KOPT-K1 (cell line): Measurements from ENCODE around the gene ECE2.
"Not testable (repeated sequence)": the region's sequence is repeated elsewhere in the genome, so short reads cannot be mapped to it uniquely, and the experiment has no call there.

Source experiments
- H3K27ac ChIP-seq: fragments of 200-600 bp; sonication (generic); 2 replicates; pipeline ENCODE4 v1.5.1; 2016; ENCODE audit warnings: antibody characterized with exemption, mild to moderate bottlenecking, low read depth, low read length; ENCODE audit not compliant: poor library complexity, severe bottlenecking
- H3K36me3 ChIP-seq: fragments of 200-600 bp; sonication (generic); 2 replicates; pipeline ENCODE4 v1.5.1; 2017; ENCODE audit warnings: antibody characterized with exemption, mild to moderate bottlenecking, low read length, moderate library complexity; ENCODE audit not compliant: insufficient read depth
- H3K9me3 ChIP-seq: fragments of 200-600 bp; sonication (generic); 2 replicates; pipeline ENCODE4 v1.5.1; 2017; ENCODE audit warnings: antibody characterized with exemption, low read length, mild to moderate bottlenecking; ENCODE audit not compliant: insufficient read depth, poor library complexity, severe bottlenecking

Gene ECE2

DNA sequence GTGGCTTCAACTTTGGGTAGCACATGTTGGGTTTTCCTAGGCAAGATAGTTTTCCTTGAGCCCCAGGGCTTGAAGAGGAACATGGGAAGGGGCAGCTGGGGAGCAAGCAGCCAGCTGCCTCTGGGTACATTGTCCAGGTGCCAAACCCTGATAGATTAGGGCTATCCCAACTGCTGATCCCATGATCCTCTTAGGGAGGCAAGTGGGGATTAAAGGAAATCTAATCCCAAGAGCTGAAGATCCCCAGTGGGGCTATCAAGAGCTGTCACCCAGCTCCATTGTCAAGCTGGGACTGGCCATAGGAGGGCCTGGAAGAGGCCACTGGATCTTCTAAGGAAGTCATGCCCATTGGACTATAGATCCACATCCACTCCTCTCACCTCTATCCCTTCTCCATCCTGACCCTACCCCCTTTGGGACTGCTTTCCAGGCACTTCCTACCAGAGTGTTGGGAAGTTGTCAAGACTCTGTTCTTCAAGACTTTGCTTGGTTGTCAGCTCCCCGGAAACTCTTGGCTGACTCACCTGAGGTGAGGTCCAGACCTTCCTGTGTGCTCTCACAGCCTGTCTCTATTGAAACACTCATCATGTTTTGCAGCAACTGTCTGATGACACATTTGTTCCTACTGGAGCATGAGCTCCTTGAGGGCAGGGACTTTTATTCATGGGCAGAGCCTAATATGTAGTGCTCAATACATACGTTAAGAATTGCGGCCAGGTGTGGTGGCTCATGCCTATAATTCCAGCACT, 20.4 kb upstream of the ECE2 start:
- no peaks in the 10 kb centered on the region for H3K36me3 ChIP-seq
- no peak overlapping the region for H3K27ac ChIP-seq
- no peaks in the 10 kb centered on the region for H3K9me3 ChIP-seq

DNA sequence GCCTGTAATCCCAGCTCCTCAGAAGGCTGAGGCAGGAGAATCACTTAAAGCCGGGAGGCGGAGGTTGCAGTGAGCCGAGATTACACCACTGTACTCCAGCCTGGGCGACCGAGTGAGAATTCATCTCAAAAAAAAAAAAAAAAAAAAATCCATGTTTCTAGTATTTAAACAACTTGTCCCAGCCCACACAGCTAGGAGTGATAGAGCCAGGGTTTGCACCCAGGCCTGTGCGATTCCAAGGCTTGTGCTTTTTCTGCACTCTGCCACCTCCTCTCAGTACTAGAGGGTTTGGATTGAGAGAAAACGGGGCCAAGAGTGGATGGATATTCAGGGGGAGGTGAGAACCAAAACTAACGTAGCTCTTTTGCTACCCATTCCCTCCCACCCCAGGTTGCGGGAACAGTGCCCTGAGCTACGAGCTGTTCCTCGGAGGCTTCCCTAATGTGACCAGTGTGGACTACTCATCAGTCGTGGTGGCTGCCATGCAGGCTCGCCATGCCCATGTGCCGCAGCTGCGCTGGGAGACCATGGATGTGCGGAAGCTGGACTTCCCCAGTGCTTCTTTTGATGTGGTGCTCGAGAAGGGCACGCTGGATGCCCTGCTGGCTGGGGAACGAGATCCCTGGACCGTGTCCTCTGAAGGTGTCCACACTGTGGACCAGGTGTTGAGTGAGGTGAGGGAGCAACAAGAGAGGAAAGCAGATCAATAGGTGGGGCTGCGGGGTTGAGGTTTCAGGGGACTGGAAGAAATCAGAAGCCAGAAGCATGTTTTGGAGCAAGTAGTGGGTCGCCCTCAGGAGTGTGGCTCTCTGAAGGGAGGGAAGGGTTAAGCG, 18.5 kb upstream of the ECE2 start:
- Histone ChIP-seq H3K36me3 (no peaks in the 10 kb centered on the region), H3K27ac (no peak overlapping the region), H3K9me3 (no peaks in the 10 kb centered on the region)

DNA sequence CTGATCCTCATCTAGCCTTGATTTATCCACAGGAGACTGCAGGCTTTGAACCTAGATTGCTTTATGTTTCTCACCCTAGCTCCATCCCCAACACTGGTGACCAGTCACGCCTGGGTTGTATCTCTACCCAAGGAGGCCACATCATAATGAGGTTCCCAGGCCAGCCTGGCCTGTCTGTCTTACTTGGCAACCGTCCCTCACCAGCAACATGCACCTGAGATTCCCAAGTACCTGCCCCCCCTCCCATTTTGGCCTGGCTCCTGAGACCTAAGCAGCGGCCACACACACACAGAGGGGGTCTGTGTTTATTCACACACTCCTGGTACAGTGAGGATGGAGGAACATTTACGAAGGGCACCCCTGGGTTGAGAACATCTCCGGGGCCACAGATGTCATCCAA, 16.9 kb upstream of the ECE2 start:
- H3K9me3 ChIP-seq, result no peaks in the 10 kb centered on the region
- no peaks in the 10 kb centered on the region for H3K36me3 ChIP-seq
- no peak overlapping the region for H3K27ac ChIP-seq

DNA sequence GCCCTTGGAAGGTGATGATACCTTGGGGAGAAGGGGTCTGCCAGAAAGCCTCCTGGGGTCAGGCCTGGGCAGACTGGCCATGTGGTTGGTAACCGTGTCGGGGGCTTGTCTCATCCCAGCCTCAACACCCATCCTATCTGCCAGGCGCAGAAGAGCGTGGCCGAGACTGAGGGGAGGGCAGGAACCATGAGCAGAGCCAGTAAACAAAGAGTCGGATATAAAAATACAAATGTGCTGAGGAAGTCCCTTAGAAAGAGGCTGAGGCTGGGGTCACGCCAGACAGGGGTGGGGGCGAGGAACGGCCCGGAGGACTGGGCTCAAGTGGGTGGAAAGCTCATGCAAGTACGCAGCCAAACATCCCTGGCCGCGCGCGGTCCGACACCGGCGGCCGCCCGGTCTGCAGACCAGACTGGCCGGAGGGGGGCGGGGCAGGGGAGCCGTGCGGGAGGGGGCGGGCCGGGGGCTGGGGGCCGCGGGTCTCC, 16.4 kb upstream of the ECE2 start:
- no peaks in the 10 kb centered on the region for H3K9me3 ChIP-seq
- no peak overlapping the region for H3K27ac ChIP-seq

DNA sequence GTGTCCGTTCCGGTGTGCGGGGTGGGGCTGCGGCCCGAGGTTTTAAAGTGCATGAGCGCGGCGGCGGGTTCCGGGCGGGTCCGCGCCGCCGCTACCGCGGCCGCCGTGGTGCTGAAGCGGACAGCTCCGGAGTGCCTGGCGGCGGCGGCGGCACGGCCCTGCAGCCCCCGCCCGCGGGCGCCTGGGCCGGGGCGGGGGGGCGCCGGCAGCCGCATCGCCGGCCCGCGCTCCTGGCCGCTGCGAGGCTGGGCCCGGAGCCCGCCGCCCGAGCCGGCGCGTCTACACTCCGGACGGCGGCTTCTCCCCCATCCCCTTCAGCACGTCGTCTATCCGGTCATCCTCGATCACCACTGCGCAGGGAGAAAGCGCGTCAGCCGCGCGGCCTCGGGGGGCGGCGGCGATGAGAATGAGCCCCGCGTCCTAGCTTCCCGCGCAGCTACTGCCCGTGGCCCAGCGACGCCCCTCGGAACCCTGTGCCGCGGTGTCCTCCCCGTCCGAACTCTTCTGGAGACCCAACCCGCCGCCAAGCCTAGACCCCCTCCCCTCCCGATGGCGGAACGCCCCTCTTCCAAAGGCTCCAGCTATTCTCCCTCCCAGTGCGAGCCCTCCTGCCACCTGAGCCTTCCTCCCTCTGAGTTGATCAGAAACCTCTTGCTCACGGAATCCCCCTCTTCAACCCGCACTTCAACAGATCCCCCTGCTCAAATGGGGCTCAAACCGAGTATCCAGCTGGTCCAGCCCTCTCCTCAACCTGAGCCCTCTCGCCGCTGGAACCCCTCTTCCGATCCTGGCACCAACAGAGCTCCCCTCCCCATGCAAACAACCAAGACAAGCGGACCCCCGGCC, 15.7 kb upstream of the ECE2 start:
- Histone ChIP-seq H3K9me3 (no peaks in the 10 kb centered on the region), H3K27ac (no peak overlapping the region), H3K36me3 (no peaks in the 10 kb centered on the region)

More for the DNA sequence above, 16.4 kb upstream of the ECE2 start:
- no peaks in the 10 kb centered on the region for H3K36me3 ChIP-seq

DNA sequence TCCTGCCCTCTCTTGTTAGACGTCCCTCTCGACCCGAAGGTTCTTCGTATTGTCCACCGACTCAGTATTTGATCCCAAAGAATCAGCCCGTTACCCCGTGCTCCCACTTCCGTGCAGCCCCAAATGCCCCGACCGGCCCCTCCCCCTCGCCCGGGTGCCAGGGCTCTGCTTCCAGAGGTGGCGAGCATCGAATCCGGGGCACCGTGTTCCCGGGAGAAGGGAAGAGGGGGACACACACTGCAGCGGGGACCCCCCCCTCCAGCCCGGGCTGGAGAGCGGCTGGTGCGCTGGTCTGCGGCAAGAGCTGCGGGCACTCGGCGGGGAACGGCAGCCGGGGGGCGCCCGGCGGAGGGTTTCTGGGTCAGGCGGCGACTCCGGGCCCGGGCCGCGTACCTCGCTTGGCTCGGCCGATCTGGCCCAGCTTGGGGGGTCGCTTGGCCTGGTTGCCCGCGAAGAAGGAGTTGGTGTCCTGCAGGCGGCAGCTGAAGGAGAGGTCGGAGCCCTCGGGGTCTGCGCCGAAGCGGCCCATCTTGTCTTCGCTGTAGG, 15.0 kb upstream of the ECE2 start:
- Histone ChIP-seq H3K36me3 (no peaks in the 10 kb centered on the region), H3K9me3 (no peaks in the 10 kb centered on the region), H3K27ac (no peak overlapping the region)

DNA sequence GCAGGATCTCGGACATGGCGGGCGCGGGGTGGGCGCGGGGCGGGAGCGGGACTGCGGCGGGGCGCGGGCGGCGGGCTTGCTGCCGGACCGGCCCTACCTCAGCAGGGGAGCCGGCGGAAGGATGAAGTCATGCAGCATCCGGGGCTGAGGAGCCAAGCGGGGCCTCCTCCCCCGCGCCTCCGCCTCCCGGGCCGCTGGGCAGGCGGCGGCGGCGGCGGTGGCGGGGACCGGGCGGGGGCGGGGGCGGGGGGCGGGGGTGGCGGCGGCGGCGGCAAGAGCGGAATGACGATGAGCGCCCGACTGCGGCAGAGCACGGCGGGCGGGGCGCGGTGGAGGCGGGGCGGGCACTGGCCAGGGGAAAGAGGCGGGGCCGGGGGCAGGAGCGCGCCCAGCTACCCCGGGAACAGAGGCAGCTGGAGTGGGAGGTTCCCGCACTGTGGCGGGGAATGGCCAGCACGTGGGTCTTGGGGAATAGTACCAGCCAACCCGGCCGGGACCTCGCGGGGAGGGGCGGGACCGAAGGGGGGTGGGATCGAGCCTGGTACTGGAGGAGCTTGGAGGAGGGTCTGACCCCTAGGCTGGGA, 14.5 kb upstream of the ECE2 start, which contains the start of gene CAMK2N2:
CAMK2N2 (minus strand) TSS at position 284 of the 584 bp plus-strand sequence; CDS start at position 16, 268 bp downstream.
- H3K36me3 ChIP-seq, result no peaks in the 10 kb centered on the region
- H3K9me3 ChIP-seq, result no peaks in the 10 kb centered on the region
- H3K27ac ChIP-seq, result no peak within 1 kb of the TSS

DNA sequence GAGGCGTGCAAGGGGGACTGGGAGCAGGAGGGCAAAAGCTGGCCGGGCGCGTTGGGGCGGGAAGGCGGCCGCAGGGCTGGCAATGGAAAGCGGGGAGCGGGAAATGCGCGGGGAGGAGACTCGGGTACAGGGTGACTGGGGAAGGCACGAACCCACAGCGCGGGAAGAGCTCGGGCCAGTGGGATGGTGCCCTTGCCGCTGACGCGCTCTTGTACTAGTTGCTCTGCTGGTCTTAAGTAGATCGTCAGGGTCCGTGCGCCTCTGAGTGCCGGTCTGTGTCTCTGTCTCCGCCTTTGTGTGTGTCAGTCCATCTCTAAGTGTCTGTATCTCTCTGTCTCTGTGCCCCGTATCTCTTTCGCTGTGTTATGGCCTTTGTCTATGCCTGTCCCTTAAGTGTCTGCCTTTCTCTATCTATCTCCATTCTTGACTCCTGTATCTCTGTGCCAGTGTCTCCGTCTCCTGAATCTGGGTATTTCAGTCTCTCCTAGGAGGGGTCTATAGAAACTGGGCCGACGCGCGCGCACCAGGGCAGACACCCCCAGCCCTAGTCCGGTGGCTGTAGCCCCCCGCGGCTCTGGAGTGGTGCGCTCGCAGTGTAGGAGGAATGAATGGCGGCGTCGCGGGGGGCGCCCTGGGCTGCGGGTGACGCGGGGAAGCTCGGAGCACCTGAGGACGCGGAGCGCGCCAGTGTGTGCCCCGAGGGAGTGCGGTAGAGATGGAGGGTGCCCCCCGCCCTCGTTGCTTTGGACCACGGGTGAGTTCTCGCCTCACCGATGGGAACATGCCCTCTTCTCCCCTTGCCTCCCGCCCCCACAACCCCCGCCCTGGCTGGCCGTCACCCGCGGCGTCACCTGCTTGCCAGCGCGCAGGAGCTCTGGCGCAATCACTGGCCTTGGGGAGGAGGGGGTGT, 13.7 kb upstream of the ECE2 start:
- Histone ChIP-seq H3K27ac (no peak overlapping the region), H3K9me3 (peaks cover 1% of the 10 kb centered on the region), H3K36me3 (no peaks in the 10 kb centered on the region)

DNA sequence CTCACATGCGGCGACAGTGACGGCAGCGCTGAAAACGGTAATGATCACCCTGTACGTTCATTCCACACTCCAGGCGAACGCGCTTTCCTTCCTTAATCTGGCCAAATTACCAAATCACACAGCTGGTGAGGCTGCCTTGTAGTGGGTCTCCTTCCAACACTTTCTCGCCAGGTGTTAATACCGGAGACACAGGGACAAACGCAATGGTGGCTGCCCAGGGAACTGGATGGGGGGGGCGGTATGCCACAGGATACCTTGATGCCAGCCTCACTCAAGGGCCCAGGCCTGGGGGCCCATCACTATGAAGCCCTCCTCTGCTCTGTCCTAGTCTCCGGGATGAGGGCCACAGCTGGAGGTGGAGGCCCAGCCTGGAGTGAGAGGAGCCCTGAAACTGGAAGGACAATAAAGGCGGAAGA, 13.1 kb upstream of the ECE2 start:
- Histone ChIP-seq H3K27ac (no peak overlapping the region), H3K36me3 (no peaks in the 10 kb centered on the region), H3K9me3 (peaks cover 8% of the 10 kb centered on the region)

DNA sequence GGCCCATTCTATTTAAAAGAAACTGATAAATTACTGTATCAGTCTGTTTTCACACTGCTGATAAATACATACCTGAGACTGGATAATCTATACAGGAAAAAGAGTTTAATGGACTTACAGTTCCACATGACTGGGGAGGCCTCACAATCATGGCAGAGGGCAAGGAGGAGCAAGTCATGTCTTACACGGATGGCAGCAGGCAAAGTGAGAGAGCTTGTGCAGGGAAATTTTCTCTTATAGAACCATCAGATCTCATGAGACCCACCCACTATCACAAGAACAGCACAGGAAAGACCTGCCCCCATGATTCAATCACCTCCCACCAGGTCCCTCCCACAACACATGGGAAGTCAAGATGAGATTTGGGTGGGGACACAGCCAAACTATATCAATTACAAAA, 8.6 kb upstream of the ECE2 start:
- not testable (repeated sequence) for H3K9me3 ChIP-seq, H3K36me3 ChIP-seq, H3K27ac ChIP-seq

DNA sequence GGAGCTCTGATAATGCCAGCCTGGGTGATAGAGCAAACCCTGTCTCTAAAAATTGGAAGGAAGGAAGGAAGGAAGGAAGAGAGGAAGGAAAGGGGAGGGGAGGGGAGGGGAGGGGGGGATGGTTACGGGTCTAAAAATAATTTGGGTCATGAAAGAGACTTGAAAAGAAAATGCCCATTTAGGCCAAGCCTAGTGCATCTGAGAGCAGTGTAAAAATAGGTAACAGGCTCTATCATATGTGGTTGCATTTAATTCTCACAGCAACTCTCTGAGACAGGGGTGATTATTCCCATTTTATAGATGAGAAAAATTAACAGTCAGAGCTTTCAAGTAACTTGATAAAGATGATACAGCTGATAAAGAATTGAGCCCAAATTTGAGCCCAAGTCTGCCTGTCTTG, 3.6 kb upstream of the ECE2 start:
- H3K27ac ChIP-seq, result no peak overlapping the region
- no peaks in the 10 kb centered on the region for H3K36me3 ChIP-seq
- peaks cover 6% of the 10 kb centered on the region for H3K9me3 ChIP-seq

DNA sequence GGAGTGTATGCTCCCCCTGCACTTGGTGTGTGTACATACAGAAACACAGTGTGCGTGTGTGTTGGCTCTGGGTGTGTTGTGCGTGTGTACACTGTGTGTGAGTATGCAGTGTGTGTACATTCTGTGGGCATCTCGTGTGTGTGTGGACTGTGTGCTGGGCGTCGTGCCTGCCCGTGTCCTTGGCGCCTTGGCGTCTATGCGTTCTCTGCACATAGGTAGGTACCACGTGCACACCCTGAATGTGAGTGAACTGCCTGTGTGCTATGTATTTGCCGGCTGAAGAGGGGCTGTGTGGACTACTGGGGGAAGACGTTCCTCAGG, 481 bp upstream of the ECE2 start:
- H3K36me3 ChIP-seq, result no peaks in the 10 kb centered on the region
- H3K27ac ChIP-seq, result no peak overlapping the region
- no peaks in the 10 kb centered on the region for H3K9me3 ChIP-seq

DNA sequence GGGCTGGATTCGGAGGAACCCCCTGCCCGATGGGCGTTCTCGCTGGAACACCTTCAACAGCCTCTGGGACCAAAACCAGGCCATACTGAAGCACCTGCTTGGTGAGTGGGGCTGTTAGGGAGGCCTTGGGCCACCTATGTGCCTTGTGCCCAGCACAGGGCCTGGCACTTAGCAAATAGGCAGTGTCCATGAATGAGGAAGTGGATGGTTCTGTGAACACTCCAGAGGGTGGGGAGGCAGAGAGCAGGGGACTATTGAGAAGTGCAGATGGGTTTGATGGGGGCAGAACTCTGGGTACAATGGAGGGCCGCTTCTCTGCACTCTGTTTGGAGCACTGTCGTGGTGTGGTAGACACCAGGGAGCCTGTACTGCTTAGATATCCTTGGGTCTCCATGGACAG, 1.5 kb downstream of the ECE2 start:
- Histone ChIP-seq H3K27ac (no peak overlapping the region), H3K36me3 (no peaks in the 10 kb centered on the region), H3K9me3 (no peaks in the 10 kb centered on the region)

DNA sequence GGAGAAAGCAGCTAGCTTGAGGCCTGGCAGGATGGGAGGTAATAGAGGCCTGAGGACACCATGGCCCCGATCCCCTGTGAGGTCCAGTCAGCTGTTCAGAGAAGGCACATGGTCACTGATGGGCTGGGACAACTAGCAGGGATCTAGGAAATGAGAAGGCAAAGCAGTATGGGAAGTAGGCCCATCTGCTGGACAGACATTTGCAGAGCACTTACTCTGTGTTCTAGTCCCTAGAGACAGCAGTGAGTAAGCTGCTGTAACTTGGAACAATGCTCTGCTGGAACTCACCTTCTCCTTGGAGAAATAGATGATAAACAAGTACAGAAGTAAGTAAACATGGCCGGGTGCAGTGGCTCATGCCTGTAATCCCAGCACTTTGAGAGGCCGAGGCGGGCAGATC, 7.1 kb downstream of the ECE2 start:
- Histone ChIP-seq H3K36me3 (no peaks in the 10 kb centered on the region), H3K9me3 (no peaks in the 10 kb centered on the region), H3K27ac (no peak overlapping the region)
